GM23338 (cell line): Measurements from ENCODE around the gene IGFBP5. TPM values are rescaled to one million over a fixed set of nuclear protein-coding genes. Genes with fewer than 3 reads are reported as not detected.

ENCODE experiments used
- ATAC-seq: fragments of 200-7000 bp; cut with Tn5 transposase; 3 replicates; pipeline ENCODE4 v1.9.1; 2020
- DNase-seq: peaks from one replicate; pipeline ENCODE4 v3.0.0-alpha.2; 2015; ENCODE audit warnings: low spot score
- H2AFZ ChIP-seq: fragments of 200-600 bp; sonication (generic); 2 replicates; pipeline ENCODE4 v1.8.0; 2016; ENCODE audit warnings: antibody characterized with exemption, mild to moderate bottlenecking, moderate library complexity
- H3F3A ChIP-seq: fragments of 200-600 bp; sonication (generic); replicated peaks from 2 replicates; pipeline ENCODE4 v1.8.0; 2017; ENCODE audit warnings: antibody characterized with exemption, mixed run types, low read depth
- H3K27ac ChIP-seq: fragments of 200-600 bp; sonication (generic); 2 replicates; pipeline ENCODE4 v1.6.1; 2016; ENCODE audit warnings: low read depth
- H3K27me3 ChIP-seq: fragments of 200-600 bp; sonication (generic); 2 replicates; pipeline ENCODE4 v1.8.0; 2016; ENCODE audit warnings: mild to moderate bottlenecking, mixed run types, moderate library complexity; ENCODE audit not compliant: insufficient read depth
- H3K36me3 ChIP-seq: fragments of 200-600 bp; sonication (generic); 2 replicates; pipeline ENCODE4 v1.8.0; 2016; ENCODE audit warnings: mild to moderate bottlenecking; ENCODE audit not compliant: insufficient read depth
- H3K4me1 ChIP-seq: fragments of 200-600 bp; sonication (generic); 2 replicates; pipeline ENCODE4 v1.8.0; 2016; ENCODE audit warnings: mild to moderate bottlenecking, moderate library complexity; ENCODE audit not compliant: insufficient read depth
- H3K4me2 ChIP-seq: fragments of 200-600 bp; sonication (generic); 2 replicates; pipeline ENCODE4 v1.7.1; 2017; ENCODE audit warnings: mixed run types
- H3K4me3 ChIP-seq: fragments of 200-600 bp; sonication (generic); 2 replicates; pipeline ENCODE4 v1.6.1; 2016; ENCODE audit warnings: mixed run types
- H3K79me2 ChIP-seq: fragments of 200-600 bp; sonication (generic); replicated peaks from 2 replicates; pipeline ENCODE4 v1.8.0; 2017; ENCODE audit warnings: mild to moderate bottlenecking; ENCODE audit not compliant: insufficient read depth
- H3K9me2 ChIP-seq: fragments of 200-600 bp; sonication (generic); 2 replicates; pipeline ENCODE4 v1.8.0; 2017; ENCODE audit not compliant: insufficient read depth
- H4K20me1 ChIP-seq: fragments of 200-600 bp; sonication (generic); replicated peaks from 2 replicates; pipeline ENCODE4 v1.8.0; 2017; ENCODE audit warnings: mild to moderate bottlenecking; ENCODE audit not compliant: insufficient read depth
- H3K27ac Mint-ChIP-seq: 2 replicates; pipeline ENCODE4 v1.8.0; 2020; ENCODE audit warnings: inconsistent platforms, mild to moderate bottlenecking, moderate library complexity, mixed read lengths
- H3K27me3 Mint-ChIP-seq: 3 replicates; pipeline ENCODE4 v1.8.0; 2022; ENCODE audit warnings: low read depth, mild to moderate bottlenecking, moderate library complexity, mixed read lengths, inconsistent platforms; ENCODE audit not compliant: insufficient read depth, poor library complexity
- H3K36me3 Mint-ChIP-seq: 3 replicates; pipeline ENCODE4 v1.8.0; 2021; ENCODE audit warnings: low read depth, mild to moderate bottlenecking, inconsistent platforms, moderate library complexity, mixed read lengths
- H3K4me1 Mint-ChIP-seq: 3 replicates; pipeline ENCODE4 v1.8.0; 2020; ENCODE audit warnings: mild to moderate bottlenecking, inconsistent platforms, mixed read lengths
- H3K4me3 Mint-ChIP-seq: 3 replicates; pipeline ENCODE4 v1.8.0; 2021; ENCODE audit warnings: moderate library complexity, mild to moderate bottlenecking, inconsistent platforms, mixed read lengths
- H3K9me3 Mint-ChIP-seq: 3 replicates; pipeline ENCODE4 v1.8.0; 2020; ENCODE audit warnings: moderate library complexity, mild to moderate bottlenecking, inconsistent platforms, mixed read lengths
- NANOG ChIP-seq: IDR thresholded peaks from 2 replicates; pipeline ENCODE4 v1.6.1; 2016; ENCODE audit warnings: antibody characterized with exemption, borderline replicate concordance
- POLR2AphosphoS5 ChIP-seq: IDR thresholded peaks from 2 replicates; pipeline ENCODE4 v1.6.1; 2016; ENCODE audit warnings: antibody characterized with exemption, low read depth
- ZNF331 ChIP-seq: fragments of 250-450 bp; sonication (Bioruptor Pico); IDR thresholded peaks from 2 replicates; pipeline ENCODE4 v1.5.0; 2020; ENCODE audit warnings: low read depth, mild to moderate bottlenecking, moderate library complexity
- ZNF462 ChIP-seq: fragments of 250-450 bp; sonication (Bioruptor Pico); IDR thresholded peaks from 2 replicates; pipeline ENCODE4 v1.5.0; 2020; ENCODE audit warnings: mild to moderate bottlenecking, moderate library complexity
- polyA plus RNA-seq: library from polyadenylated mRNA; unstranded; fragments of >200 nt; fragmentation: Nextera tagmentation; extraction: Ambion mirVana; gene quantifications from 2 replicates; pipeline ENCODE4 v1.2.1, GENCODE V29; 2016
- total RNA-seq: library from RNA; depleted of rRNA; stranded (reverse); fragments of >200 nt; shearing (Covaris generic); gene quantifications from 2 replicates; pipeline ENCODE4 v1.2.3, GENCODE V29; 2014

IGFBP5 gene
- total and polyA plus RNA-seq, 2 experiments from 2014 or later, result 0.70 to 2.5 TPM

GRCh38 chr2:216696321-216696720 lies 972 bp upstream of the IGFBP5 start (continued):
- TF ChIP-seq NANOG (no peak), ZNF462 (CRISPR knock-in tag) (no peak), POLR2AphosphoS5 (no peak), ZNF331 (CRISPR knock-in tag) (no peak)

DNA sequence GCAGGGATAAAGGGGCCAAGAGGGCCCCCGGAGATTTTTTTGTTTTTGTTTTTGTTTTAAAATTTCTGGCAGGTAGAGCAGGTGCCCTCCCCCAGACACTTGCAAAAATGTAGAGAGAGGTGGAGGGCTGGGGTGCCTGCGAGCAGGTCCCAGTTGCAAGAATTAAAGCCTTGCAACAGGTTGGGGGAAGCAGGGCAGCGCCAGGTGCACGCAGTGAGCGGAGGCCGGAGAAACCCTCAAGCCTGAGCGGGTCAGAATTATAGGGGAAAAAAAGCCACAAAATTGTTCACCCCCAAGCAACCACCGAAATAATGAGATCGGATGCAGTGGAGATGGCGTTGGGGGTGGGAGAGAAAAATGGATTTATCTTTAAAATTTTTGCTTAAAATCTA lies 527 bp downstream of the IGFBP5 start:
- no peaks in the 10 kb centered on the region for H3K36me3 ChIP-seq
- H3K27ac ChIP-seq, result no peak overlapping the region
- no peaks in the 10 kb centered on the region for H3K9me2 ChIP-seq
- peaks cover 22% of the 10 kb centered on the region for H3K4me1 ChIP-seq
- Mint-ChIP-seq H3K27me3 (peaks cover 31% of the 10 kb centered on the region), H3K9me3 (no peaks in the 10 kb centered on the region), H3K36me3 (no peaks in the 10 kb centered on the region), H3K4me3 (peak overlapping the region; percentile 84), H3K27ac (no peak overlapping the region), H3K4me1 (peaks cover 31% of the 10 kb centered on the region)
- H4K20me1 ChIP-seq, result no peaks in the 10 kb centered on the region
- no peaks in the 10 kb centered on the region for H3K79me2 ChIP-seq
- no peak for TF ChIP-seq POLR2AphosphoS5
- DNase-seq, result peak; percentile 39
- H2AFZ ChIP-seq, result peak overlapping the region; percentile 76
- H3K27me3 ChIP-seq, result peaks cover 44% of the 10 kb centered on the region
- 0 out of 2 replicates have a peak, but pooled peaks cover 4% of the 10 kb centered on the region for H3F3A ChIP-seq
- H3K4me2 ChIP-seq, result peak overlapping the region; percentile 98
- ATAC-seq, result peak; percentile 12
- H3K4me3 ChIP-seq, result peak overlapping the region; percentile 77
